Loucy (cell line): ENCODE measurements around the gene L3MBTL3.
"Not testable (repeated sequence)": the region's sequence is repeated elsewhere in the genome, so short reads cannot be mapped to it uniquely, and the experiment has no call there.

Experiments
- H2AFZ ChIP-seq: fragments of 200-600 bp; sonication (generic); 2 replicates; pipeline ENCODE4 v1.6.0; 2016; ENCODE audit warnings: antibody characterized with exemption, mild to moderate bottlenecking, low read length, moderate library complexity
- H3F3A ChIP-seq: fragments of 200-600 bp; 2 replicates; pipeline ENCODE4 v1.6.0; 2016; ENCODE audit warnings: antibody characterized with exemption, low read depth, mild to moderate bottlenecking
- H3K27me3 ChIP-seq: fragments of 200-600 bp; sonication (generic); 2 replicates; pipeline ENCODE4 v1.6.1; 2014; ENCODE audit warnings: low read length, mild to moderate bottlenecking; ENCODE audit not compliant: insufficient read depth, poor library complexity, severe bottlenecking
- H3K36me3 ChIP-seq: fragments of 200-600 bp; sonication (generic); 2 replicates; pipeline ENCODE4 v1.6.1; 2016; ENCODE audit warnings: low read length; ENCODE audit not compliant: insufficient read depth
- H3K4me1 ChIP-seq: fragments of 200-600 bp; sonication (generic); 2 replicates; pipeline ENCODE4 v1.5.1; 2014; ENCODE audit warnings: low read length, mild to moderate bottlenecking; ENCODE audit not compliant: insufficient read depth, poor library complexity, severe bottlenecking
- H3K4me2 ChIP-seq: fragments of 200-600 bp; sonication (generic); 2 replicates; pipeline ENCODE4 v1.6.0; 2014; ENCODE audit warnings: antibody characterized with exemption, low read length, low read depth, mild to moderate bottlenecking; ENCODE audit not compliant: poor library complexity, severe bottlenecking
- H3K4me3 ChIP-seq: fragments of 200-600 bp; sonication (generic); 2 replicates; pipeline ENCODE4 v1.5.1; 2014; ENCODE audit warnings: low read length, mild to moderate bottlenecking, mixed read lengths; ENCODE audit not compliant: poor library complexity, severe bottlenecking
- H3K79me2 ChIP-seq: fragments of 200-600 bp; sonication (generic); 2 replicates; pipeline ENCODE4 v1.6.1; 2014; ENCODE audit warnings: low read length; ENCODE audit not compliant: insufficient read depth
- H3K9ac ChIP-seq: fragments of 200-600 bp; sonication (generic); 2 replicates; pipeline ENCODE4 v1.6.0; 2014; ENCODE audit warnings: mild to moderate bottlenecking, low read depth, low read length, moderate library complexity; ENCODE audit not compliant: poor library complexity, severe bottlenecking
- H3K9me2 ChIP-seq: fragments of 200-600 bp; sonication (generic); replicated peaks from 2 replicates; pipeline ENCODE4 v1.6.1; 2016; ENCODE audit warnings: low read depth, low read length, mixed read lengths
- H3K9me3 ChIP-seq: fragments of 200-600 bp; sonication (generic); 2 replicates; pipeline ENCODE4 v1.6.1; 2014; ENCODE audit warnings: mild to moderate bottlenecking, antibody characterized with exemption, low read length, low read depth; ENCODE audit not compliant: insufficient read depth
- H4K20me1 ChIP-seq: fragments of 200-600 bp; sonication (generic); 2 replicates; pipeline ENCODE4 v1.6.0; 2014; ENCODE audit warnings: antibody characterized with exemption, low read length, mild to moderate bottlenecking; ENCODE audit not compliant: insufficient read depth, poor library complexity, severe bottlenecking
- EZH2phosphoT487 ChIP-seq: fragments of 200-600 bp; IDR thresholded peaks from 2 replicates; pipeline ENCODE4 v1.6.1; 2018; ENCODE audit warnings: antibody characterized with exemption, mild to moderate bottlenecking, moderate library complexity, borderline replicate concordance
- TF ChIP-seq, protein P1 (sequence below): fragments of 200-600 bp; sonication (generic); conservative IDR thresholded peaks from 2 replicates; pipeline ENCODE4 v1.5.1; 2014; ENCODE audit warnings: mild to moderate bottlenecking, antibody characterized with exemption, low read length

L3MBTL3 gene

DNA sequence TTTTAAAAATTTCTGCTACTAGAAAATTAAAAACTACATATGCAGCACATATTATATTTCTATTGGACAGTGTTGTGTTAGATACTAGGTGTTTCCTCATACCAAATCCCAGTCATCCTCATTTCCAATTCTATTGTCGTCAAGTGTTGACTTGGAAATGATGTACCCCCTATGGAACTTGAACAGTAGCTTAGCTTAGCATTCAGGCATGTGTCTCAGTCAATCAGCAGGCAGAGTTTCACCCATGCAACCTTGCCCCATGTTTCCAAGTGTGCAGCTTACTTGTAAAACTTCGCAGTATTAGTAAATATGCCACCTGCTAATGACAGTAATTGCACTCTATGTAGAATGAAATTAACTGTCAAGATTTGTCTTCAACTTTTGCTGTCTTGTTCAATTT is 144.9 kb downstream of the L3MBTL3 start:
- Histone ChIP-seq H3K9me3 (no peaks in the 10 kb centered on the region), H4K20me1 (no peaks in the 10 kb centered on the region), H3K9ac (no peak overlapping the region), H3K4me2 (no peak overlapping the region), H3K9me2 (no peaks in the 10 kb centered on the region), H2AFZ (no peak overlapping the region), H3K4me1 (no peaks in the 10 kb centered on the region), H3F3A (no peaks in the 10 kb centered on the region), H3K79me2 (no peaks in the 10 kb centered on the region), H3K36me3 (no peaks in the 10 kb centered on the region), H3K27me3 (no peaks in the 10 kb centered on the region), H3K4me3 (no peak overlapping the region)
- no peak for TF ChIP-seq EZH2phosphoT487

DNA sequence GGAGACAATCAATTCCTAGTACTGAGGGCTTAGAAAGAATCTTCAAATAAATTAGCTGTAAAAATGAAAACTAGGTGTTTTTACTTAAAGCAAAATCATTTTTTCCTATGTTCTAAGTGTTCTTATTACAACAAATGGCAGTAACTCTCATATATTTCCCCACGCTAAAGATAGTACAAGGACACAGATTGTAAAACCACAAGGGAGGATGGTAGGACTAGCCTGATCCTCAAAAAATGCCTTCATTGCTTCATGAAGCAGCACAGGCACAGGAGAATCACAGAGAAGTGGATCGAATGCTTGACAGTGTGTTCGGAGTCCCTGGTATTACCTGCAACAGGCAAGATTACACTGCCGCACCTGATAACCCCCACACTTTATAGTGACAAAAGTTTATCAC is 145.9 kb downstream of the L3MBTL3 start:
- H3K4me1 ChIP-seq, result no peaks in the 10 kb centered on the region
- TF ChIP-seq EZH2phosphoT487, result no peak
- TF ChIP-seq, protein P1, sequence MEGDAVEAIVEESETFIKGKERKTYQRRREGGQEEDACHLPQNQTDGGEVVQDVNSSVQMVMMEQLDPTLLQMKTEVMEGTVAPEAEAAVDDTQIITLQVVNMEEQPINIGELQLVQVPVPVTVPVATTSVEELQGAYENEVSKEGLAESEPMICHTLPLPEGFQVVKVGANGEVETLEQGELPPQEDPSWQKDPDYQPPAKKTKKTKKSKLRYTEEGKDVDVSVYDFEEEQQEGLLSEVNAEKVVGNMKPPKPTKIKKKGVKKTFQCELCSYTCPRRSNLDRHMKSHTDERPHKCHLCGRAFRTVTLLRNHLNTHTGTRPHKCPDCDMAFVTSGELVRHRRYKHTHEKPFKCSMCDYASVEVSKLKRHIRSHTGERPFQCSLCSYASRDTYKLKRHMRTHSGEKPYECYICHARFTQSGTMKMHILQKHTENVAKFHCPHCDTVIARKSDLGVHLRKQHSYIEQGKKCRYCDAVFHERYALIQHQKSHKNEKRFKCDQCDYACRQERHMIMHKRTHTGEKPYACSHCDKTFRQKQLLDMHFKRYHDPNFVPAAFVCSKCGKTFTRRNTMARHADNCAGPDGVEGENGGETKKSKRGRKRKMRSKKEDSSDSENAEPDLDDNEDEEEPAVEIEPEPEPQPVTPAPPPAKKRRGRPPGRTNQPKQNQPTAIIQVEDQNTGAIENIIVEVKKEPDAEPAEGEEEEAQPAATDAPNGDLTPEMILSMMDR, result no peak
- no peak overlapping the region for H2AFZ ChIP-seq
- H3K9me3 ChIP-seq, result no peaks in the 10 kb centered on the region
- no peak overlapping the region for H3K9ac ChIP-seq
- no peak overlapping the region for H3K4me2 ChIP-seq
- H3K27me3 ChIP-seq, result no peaks in the 10 kb centered on the region
- H3K79me2 ChIP-seq, result no peaks in the 10 kb centered on the region
- H3K36me3 ChIP-seq, result no peaks in the 10 kb centered on the region
- H3K4me3 ChIP-seq, result no peak overlapping the region
- H3F3A ChIP-seq, result no peaks in the 10 kb centered on the region
- no peaks in the 10 kb centered on the region for H4K20me1 ChIP-seq
- H3K9me2 ChIP-seq, result no peaks in the 10 kb centered on the region

DNA sequence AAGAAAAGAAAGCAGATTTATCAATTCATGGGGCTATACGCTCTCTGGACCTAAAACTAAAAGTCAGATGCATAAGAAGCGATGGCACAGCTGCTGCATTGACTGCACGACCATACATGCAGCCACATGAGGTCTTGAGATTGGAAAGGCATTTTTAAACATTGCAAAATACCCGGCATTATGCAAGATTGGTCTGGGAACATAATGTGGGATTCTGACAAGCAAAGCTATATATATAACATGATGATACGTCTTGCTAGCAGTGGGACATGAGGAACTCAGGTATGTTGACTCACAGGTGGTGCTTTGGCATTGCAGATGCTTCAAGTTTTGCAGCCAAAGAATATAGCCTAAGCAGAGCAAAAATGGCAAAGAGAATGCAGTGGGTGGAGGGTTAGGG is 149.3 kb downstream of the L3MBTL3 start:
- Histone ChIP-seq H2AFZ (no peak overlapping the region), H3K9me2 (no peaks in the 10 kb centered on the region), H4K20me1 (no peaks in the 10 kb centered on the region), H3K9me3 (no peaks in the 10 kb centered on the region), H3K79me2 (no peaks in the 10 kb centered on the region), H3K4me3 (no peak overlapping the region), H3K4me1 (no peaks in the 10 kb centered on the region), H3K36me3 (no peaks in the 10 kb centered on the region), H3K9ac (no peak overlapping the region), H3F3A (no peaks in the 10 kb centered on the region), H3K27me3 (no peaks in the 10 kb centered on the region), H3K4me2 (no peak overlapping the region)
- TF ChIP-seq EZH2phosphoT487, result no peak
- TF ChIP-seq, protein P1, result no peak

DNA sequence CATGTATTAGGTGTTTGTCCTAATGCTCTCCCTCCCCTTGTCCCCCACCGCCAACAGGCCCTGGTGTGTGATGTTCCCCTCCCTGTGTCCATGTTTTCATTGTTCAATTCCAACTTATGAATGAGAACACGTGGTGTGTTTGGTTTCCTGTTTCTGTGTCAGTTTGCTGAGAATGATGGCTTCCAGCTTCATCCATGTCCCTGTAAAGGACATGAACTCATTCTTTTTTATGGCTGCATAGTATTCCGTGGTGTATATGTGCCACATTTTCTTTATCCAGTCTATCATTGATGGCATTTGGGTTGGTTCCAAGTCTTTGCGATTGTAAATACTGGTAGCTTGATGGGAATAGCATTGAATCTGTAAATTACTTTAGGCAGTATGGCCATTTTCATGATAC is 151.8 kb downstream of the L3MBTL3 start:
- H3K4me2 ChIP-seq, H4K20me1 ChIP-seq, H3K79me2 ChIP-seq, H3F3A ChIP-seq, H3K4me3 ChIP-seq, H3K27me3 ChIP-seq, H3K9me2 ChIP-seq, H3K4me1 ChIP-seq, H3K36me3 ChIP-seq, H2AFZ ChIP-seq, H3K9ac ChIP-seq, H3K9me3 ChIP-seq: not testable (repeated sequence)

DNA sequence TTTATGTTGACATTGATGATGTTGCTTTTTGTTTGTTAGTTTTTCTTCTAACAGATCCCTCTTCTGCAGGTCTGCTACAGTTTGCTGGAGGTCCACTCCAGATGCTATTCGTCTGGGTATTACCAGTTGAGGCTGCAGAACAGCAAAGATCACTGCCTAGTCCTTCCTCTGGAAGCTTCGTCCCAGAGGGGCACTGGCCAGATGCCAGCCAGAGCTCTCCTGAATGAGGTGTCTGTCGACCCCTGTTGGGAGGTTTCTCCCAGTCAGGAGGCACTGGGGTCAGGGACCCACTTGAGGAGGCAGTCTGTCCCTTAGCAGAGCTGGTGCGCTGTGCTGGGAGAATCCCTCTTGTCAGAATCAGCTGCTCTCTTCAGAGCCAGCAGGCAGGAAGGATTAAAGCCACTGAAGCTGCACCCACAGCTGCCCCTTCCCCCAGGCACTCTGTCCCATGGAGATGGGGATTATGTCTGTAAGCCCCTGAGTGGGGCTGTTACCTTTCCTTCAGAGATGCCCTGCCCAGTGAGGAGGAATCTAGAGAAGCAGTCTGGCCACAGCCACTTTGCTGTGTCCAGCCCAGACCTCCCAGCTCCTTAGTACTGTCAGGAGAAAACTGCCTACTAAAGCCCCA is 155.1 kb downstream of the L3MBTL3 start:
- not testable (repeated sequence) for H3K4me3 ChIP-seq, H3K79me2 ChIP-seq, H3K4me2 ChIP-seq

More for the DNA sequence above, 155.1 kb downstream of the L3MBTL3 start:
- H3K9me2 ChIP-seq, H3K4me1 ChIP-seq, H3K9me3 ChIP-seq, H3F3A ChIP-seq, H4K20me1 ChIP-seq, H3K9ac ChIP-seq, H3K27me3 ChIP-seq, H2AFZ ChIP-seq, H3K36me3 ChIP-seq: not testable (repeated sequence)
